Embryonic facial prominence (tissue), 1 donor: ENCODE data around the gene GLYAT.

ENCODE experiments used
- DNase-seq: peaks from one replicate; pipeline ENCODE4 v3.0.0-alpha.2; 2016; ENCODE audit errors: extremely low spot score

Gene GLYAT

GRCh38 chr11:58731819-58732218 lies at the start of gene GLYAT:
GLYAT (minus strand) TSS chr11:58731943; CDS start chr11:58724496, 7,447 bp downstream.
- DNase-seq = no peak

GRCh38 chr11:58781345-58781744 lies 49.6 kb upstream of the GLYAT start:
- no peak for DNase-seq

GRCh38 chr11:58780578-58780977 lies 48.8 kb upstream of the GLYAT start:
- no peak for DNase-seq

- DNase-seq = no peak
Measured at GRCh38 chr11:58776891-58777710, 45.4 kb upstream of the GLYAT start.

GRCh38 chr11:58775066-58775708 lies 43.4 kb upstream of the GLYAT start:
- DNase-seq = no peak

GRCh38 chr11:58774164-58774593 lies 42.4 kb upstream of the GLYAT start:
- no peak for DNase-seq

- no peak for DNase-seq
Measured at GRCh38 chr11:58773337-58773736, 41.6 kb upstream of the GLYAT start.

GRCh38 chr11:58772329-58773285 lies 40.9 kb upstream of the GLYAT start:
- no peak for DNase-seq

- DNase-seq = no peak
Measured at GRCh38 chr11:58771458-58771855, 39.7 kb upstream of the GLYAT start.

GRCh38 chr11:58770627-58771457 lies 39.1 kb upstream of the GLYAT start:
- no peak for DNase-seq

- DNase-seq = no peak
Measured at GRCh38 chr11:58770166-58770565, 38.4 kb upstream of the GLYAT start.

GRCh38 chr11:58769308-58769707 lies 37.6 kb upstream of the GLYAT start:
- no peak for DNase-seq

- no peak for DNase-seq
Measured at GRCh38 chr11:58768137-58768536, 36.4 kb upstream of the GLYAT start.

GRCh38 chr11:58765078-58765477 lies 33.3 kb upstream of the GLYAT start:
- DNase-seq = no peak

GRCh38 chr11:58763120-58763490 lies 31.4 kb upstream of the GLYAT start:
- no peak for DNase-seq

- no peak for DNase-seq
Measured at GRCh38 chr11:58762284-58763119, 30.8 kb upstream of the GLYAT start.

- DNase-seq = no peak
Measured at GRCh38 chr11:58757439-58757838, 25.7 kb upstream of the GLYAT start.

GRCh38 chr11:58745705-58746364 lies 14.1 kb upstream of the GLYAT start:
- no peak for DNase-seq

- DNase-seq = no peak
Measured at GRCh38 chr11:58744988-58745704, 13.4 kb upstream of the GLYAT start.
